RWPE1 (cell line): Measurements from ENCODE around the gene CALU.

Experiments
- CTCF ChIA-PET: fragments of 350-600 bp; sonication (Branson Sonifier 250); formaldehyde crosslinking; extraction: SDS; loops from one replicate; lab custom pipeline; 2021; lab: Yijun Ruan, JAX
- POLR2A ChIA-PET: fragments of 400-600 bp; formaldehyde crosslinking; extraction: SDS; loops from one replicate; lab custom pipeline; 2020; ENCODE audit warnings: antibody characterized with exemption; ENCODE audit not compliant: low non-redundant PET; lab: Yijun Ruan, JAX
- DNase-seq: peaks from one replicate; pipeline ENCODE4 v3.0.0; 2012; ENCODE audit warnings: low spot score
- H3K27ac ChIP-seq: fragments of 450-650 bp; 2 replicates; pipeline ENCODE4 v1.5.1; 2017
- TF ChIP-seq, protein P1 (sequence below): fragments of 450-650 bp; conservative IDR thresholded peaks from 2 replicates; pipeline ENCODE4 v1.5.1; 2017; ENCODE audit warnings: low read depth, mild to moderate bottlenecking

Gene CALU

DNA sequence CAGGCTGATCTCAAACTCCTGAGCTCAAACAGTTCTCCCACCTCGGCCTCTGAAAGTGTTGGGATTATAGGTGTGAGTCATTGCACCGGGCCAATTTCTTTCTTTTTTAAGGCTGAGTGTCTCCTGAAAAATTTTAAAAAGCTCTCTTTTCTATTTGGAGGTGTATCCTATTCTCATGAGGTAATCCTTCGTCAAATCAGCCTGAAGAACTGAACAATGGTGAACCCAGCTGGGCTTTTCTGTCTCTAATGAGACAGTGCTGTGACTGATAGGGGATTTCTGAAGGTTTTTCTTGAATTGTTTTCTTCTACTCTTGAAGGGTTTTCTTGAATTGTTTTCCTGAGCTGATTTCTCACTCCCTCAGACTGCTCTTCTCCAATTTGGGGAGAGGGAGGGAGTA lies 30.9 kb upstream of the CALU start:
- H3K27ac ChIP-seq, result no peak overlapping the region
- DNase-seq, result no peak
- POLR2A ChIA-PET, result no interaction called here
- CTCF ChIA-PET, result no interaction called here
- TF ChIP-seq, protein P1, sequence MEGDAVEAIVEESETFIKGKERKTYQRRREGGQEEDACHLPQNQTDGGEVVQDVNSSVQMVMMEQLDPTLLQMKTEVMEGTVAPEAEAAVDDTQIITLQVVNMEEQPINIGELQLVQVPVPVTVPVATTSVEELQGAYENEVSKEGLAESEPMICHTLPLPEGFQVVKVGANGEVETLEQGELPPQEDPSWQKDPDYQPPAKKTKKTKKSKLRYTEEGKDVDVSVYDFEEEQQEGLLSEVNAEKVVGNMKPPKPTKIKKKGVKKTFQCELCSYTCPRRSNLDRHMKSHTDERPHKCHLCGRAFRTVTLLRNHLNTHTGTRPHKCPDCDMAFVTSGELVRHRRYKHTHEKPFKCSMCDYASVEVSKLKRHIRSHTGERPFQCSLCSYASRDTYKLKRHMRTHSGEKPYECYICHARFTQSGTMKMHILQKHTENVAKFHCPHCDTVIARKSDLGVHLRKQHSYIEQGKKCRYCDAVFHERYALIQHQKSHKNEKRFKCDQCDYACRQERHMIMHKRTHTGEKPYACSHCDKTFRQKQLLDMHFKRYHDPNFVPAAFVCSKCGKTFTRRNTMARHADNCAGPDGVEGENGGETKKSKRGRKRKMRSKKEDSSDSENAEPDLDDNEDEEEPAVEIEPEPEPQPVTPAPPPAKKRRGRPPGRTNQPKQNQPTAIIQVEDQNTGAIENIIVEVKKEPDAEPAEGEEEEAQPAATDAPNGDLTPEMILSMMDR, result no peak

DNA sequence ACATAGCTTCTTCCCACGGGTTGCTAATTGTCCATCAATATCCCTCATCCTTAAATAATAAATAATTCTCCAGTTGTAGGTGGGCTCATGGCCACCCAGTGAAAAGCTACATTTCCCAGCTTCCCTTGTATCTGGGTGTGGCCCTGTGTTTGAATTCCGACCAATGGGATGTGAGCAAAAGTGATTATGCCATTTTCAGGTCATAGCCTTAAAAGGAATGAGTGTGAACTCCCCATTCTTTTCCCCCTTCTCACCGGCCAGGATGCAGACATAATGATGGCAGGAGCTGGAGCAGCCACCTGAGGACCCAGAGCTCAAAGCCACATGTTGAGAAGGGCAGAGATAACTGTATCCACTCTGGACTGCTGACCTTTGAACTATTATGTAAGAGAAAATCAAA lies 30.3 kb upstream of the CALU start:
- CTCF ChIA-PET, result no interaction called here
- no peak overlapping the region for H3K27ac ChIP-seq
- POLR2A ChIA-PET, result no interaction called here
- TF ChIP-seq, protein P1, result no peak
- DNase-seq, result no peak

DNA sequence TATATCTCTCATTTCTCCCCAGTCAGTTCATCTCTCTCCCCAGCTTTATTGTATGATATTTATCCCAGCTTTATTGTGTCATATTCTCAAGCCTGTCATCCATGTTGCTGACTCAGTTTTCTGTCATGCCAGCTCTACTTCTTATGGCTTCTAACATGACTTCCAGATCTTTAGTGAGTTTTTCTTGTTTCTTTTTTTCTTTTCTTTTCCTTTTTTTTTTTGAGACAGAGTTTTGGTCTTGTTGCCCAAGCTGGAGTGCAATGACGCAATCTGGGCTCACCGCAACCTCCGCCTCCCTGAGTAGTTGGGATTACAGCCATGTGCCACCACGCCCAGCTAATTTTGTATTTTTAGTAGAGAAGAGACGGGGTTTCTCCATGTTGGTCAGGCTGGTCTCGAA lies 28.7 kb upstream of the CALU start:
- ChIA-PET POLR2A (no interaction called here), CTCF (interaction anchor here (0.6 kb wide), 1 partner anchor 22 kb away, joined by 3 read pairs; no protein-coding TSS in a partner anchor)
- no peak for DNase-seq
- no peak overlapping the region for H3K27ac ChIP-seq
- TF ChIP-seq, protein P1, result no peak

DNA sequence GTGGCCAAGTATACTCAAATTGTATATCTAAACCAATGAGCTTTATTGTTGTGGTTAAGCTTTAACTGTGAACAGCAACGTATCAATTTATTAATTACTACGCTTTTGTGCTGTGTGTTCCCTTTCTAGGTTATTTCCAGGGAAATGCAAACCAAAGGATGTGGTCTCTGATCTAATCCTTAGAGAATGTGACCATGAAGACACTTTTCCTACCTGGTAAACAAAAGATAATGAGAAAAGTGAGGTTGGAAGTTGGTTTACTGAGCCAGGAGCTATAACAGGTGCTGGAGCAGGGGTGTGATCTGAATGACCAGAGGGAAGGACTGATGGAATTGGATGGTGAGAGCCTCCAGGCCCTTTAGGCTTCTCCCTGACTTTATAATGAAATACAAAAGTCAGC lies 25.4 kb upstream of the CALU start:
- CTCF ChIA-PET, result no interaction called here
- POLR2A ChIA-PET, result no interaction called here

DNA sequence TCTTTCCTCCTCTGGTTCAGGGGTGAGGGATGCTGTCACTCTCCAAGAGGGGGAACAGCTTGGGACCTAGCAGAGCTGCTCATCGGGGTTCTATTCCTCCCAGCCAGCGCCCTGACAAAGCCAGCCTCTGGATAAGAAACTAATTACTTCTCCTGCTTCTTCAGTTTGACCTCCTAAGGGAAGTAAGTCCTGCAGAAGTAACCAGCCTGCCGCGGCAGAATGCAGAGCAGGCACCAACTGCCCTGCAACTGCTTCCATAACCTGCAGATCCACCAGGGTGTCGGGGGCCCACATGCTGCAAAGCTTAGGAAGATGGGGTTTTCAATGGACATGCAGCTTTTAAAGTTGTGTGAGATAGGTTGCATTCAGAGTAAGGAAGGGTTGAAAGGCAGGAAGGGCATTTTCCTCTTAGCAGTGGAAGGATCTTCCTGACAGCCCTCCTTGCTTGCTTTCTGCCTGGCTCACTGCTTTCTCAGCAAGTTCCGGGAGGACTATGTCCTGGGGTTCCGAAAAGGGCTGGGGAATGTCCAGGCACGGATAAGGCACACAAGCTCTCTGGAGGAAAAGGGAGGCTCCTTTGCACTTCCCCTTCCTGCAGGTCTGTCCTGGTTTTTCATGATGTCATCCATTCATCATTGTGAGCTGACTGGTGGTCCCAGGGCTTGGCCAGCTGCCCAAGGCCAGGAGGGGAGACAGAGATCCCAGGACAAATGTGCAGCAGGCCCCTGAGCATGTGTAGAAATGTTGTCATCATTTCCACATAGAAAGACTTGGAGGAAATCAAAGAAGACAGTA lies 24.3 kb upstream of the CALU start:
- no peak overlapping the region for H3K27ac ChIP-seq
- POLR2A ChIA-PET, result no interaction called here
- TF ChIP-seq, protein P1, result no peak
- CTCF ChIA-PET, result no interaction called here
- no peak for DNase-seq

More for the DNA sequence above, 25.4 kb upstream of the CALU start:
- DNase-seq, result no peak
- TF ChIP-seq, protein P1, result no peak
- no peak overlapping the region for H3K27ac ChIP-seq

DNA sequence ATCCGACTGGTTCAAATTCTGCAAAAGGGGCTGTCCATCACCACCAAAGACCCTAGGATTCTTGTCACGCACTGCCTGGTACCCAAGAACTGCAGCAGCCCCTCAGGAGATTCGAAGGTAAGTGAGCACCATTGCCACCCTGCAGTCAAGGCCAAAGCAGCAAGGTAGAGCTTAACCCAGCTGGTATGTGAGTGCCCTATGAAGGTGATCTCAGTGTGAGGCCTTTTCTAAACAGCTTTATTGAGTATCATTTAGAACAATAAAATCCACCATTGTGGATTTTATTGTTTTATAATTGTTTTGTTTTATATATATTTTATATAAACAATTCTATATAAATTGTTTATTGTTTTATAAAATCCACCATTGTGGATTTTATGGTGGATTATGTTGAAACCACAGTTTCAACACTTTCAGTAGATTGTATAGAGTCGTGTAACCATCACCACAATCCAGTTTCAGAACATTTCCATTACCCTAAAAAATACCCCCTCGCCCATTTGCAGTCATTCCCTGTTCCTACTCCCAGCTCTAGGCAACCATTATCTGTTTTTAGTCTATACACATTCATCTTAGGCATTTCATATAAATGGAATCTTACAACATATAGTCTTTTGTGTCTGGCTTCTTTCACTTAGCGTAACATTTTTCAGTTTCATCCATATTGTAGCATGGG lies 20.1 kb upstream of the CALU start:
- no peak for DNase-seq
- ChIA-PET CTCF (no interaction called here), POLR2A (no interaction called here)
- H3K27ac ChIP-seq, result no peak overlapping the region
- TF ChIP-seq, protein P1, result no peak
